ENCODE measurements around the gene AIFM3.
A peak's percentile ranks its signal among the peaks of the same experiment; 100 is the strongest.

Gene AIFM3

GRCh38 chr22:21025266-21025665 lies 58.2 kb downstream of the AIFM3 start:
- Mint-ChIP-seq H3K4me1 (ENCODE audit: low read depth) (peaks cover 13% of the 10 kb centered on the region), H3K36me3 (no peaks in the 10 kb centered on the region), H3K9me3 (ENCODE audit: low read depth) (no peaks in the 10 kb centered on the region), H3K27ac (peak overlapping the region; percentile 73), H3K27me3 (no peaks in the 10 kb centered on the region), H3K4me3 (peak overlapping the region; percentile 33)

GRCh38 chr22:21025763-21026755 lies 59.0 kb downstream of the AIFM3 start:
- H3K27ac Mint-ChIP-seq, result no peak overlapping the region
- no peaks in the 10 kb centered on the region for H3K9me3 Mint-ChIP-seq (ENCODE audit: low read depth)
- H3K4me3 Mint-ChIP-seq, result no peak overlapping the region
- peaks cover 2% of the 10 kb centered on the region for H3K27me3 Mint-ChIP-seq
- peaks cover 13% of the 10 kb centered on the region for H3K4me1 Mint-ChIP-seq (ENCODE audit: low read depth)
- no peaks in the 10 kb centered on the region for H3K36me3 Mint-ChIP-seq

DNA sequence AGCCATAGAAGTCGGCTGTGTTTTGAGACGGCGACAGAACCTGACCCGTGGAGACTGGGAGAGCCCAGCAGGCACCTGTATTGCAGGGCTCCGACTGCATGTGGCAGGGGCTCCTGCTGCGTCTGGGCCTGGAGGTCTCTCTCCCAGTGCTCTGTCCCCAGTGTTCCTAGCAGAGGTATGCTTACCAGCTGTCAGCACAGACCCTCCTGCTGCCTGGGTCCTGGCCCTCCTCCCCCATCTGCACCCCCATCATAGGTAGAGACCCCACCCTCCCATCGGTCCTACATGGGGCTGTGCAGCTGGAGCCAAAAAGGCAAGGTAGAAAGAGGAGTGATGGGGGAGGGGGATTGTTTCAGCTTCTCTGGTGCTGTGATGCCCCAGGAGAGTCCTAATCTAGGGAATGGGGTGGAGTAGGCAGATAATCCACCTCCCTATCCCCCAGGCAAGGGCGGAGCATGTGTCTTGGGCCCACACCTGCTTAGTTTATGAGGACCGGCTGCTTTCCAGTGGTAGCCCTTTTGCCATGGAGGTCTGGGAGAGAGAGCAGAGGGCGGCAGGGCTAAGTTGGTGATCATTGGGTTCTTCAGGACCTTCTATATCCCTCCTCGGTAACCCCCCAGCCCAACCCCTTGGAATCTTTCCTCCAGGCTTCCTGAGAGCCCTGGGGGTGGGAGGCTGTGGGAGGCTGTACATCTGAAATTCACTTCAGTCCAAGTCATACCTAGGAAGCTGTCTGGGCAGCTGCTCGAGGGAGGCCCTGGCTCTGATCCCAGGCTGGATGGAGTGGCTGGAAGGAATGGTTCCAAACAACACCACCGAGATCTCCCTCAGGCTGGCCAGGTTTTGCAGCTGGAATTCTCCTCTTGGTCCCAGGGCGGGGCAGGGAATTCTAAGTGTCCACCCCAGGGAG lies 60.0 kb downstream of the AIFM3 start:
- H3K27me3 Mint-ChIP-seq, result peaks cover 5% of the 10 kb centered on the region

DNA sequence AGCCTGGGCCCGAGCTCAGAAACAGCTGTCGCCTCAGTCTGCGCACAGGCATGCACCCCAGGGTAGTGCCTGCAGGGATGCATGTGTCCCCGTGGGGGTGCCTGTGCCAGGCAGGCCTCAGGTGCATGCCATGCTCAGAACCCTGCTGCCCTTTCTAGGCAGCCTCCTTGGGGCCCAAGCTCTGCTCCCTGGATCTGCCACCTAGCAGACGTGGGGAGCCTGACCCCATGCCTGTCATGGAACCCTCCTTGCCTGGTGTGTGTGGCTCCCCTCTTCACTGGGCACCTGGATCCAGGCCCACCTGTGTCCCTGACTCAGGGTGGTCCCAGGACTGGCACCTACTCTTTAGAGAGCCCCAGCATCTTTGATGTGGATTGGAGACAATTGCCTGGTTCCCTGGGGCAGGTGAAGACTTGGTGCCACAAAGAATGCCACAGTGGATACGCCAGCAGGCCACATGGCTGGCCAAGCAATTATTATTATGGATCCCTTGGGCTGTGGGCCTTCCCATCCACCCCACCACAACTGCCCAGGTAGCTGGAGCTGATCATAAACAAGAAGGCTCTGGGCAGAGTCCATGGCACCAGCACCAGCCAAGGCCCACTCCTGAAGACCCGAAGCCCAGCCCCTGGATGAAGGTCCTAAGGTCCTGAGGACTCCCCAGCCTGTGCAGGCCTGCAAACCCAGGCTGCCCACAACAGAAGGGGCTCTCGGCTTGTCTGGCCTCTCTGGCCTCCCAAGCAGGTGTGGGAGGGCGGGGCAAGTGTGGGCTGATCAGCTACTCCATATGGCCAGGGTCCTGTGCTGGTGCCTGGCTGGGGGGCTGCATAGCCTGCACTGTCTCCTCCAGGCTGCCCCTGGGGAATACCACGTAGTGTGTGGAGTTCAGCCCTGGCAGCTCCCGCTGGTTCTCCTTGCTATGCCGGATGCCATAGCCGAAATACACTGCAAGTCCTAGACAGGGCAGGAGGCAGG lies 61.5 kb downstream of the AIFM3 start:
- Mint-ChIP-seq H3K27me3 (peaks cover 5% of the 10 kb centered on the region), H3K4me3 (no peak overlapping the region), H3K4me1 (ENCODE audit: low read depth) (peaks cover 16% of the 10 kb centered on the region), H3K36me3 (no peaks in the 10 kb centered on the region), H3K27ac (no peak overlapping the region), H3K9me3 (ENCODE audit: low read depth) (no peaks in the 10 kb centered on the region)

More for the DNA sequence above, 60.0 kb downstream of the AIFM3 start:
- no peak overlapping the region for H3K27ac Mint-ChIP-seq
- H3K9me3 Mint-ChIP-seq (ENCODE audit: low read depth), result no peaks in the 10 kb centered on the region
- H3K4me3 Mint-ChIP-seq, result no peak overlapping the region
- no peaks in the 10 kb centered on the region for H3K36me3 Mint-ChIP-seq
- peaks cover 16% of the 10 kb centered on the region for H3K4me1 Mint-ChIP-seq (ENCODE audit: low read depth)

- Mint-ChIP-seq H3K9me3 (ENCODE audit: low read depth) (no peaks in the 10 kb centered on the region), H3K36me3 (no peaks in the 10 kb centered on the region), H3K4me3 (no peak overlapping the region), H3K27ac (no peak overlapping the region), H3K4me1 (ENCODE audit: low read depth) (peaks cover 16% of the 10 kb centered on the region), H3K27me3 (peaks cover 5% of the 10 kb centered on the region)
These were observed 62.5 kb downstream of the AIFM3 start for GRCh38 chr22:21029486-21030025.

DNA sequence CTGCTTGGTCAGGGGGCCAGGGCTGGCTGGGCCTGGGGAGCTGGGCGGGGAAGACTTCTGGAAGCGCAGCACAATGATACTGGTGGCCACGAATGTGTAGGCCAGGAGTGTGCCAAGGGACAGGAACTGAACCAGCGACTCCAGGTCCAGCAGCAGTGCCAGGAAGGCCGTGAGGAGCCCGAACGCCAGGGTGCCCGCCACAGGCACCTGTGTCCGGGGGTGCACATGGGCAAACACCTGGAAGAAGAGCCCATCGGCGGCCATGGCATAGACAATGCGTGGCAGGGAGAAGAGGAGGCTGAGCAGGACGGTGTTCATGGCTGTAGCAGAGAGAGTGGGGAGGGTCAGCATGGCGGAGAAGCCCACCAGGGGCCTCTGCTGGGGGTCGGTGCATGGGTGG lies 63.0 kb downstream of the AIFM3 start:
- no peaks in the 10 kb centered on the region for H3K9me3 Mint-ChIP-seq (ENCODE audit: low read depth)
- peaks cover 13% of the 10 kb centered on the region for H3K4me1 Mint-ChIP-seq (ENCODE audit: low read depth)
- peaks cover 5% of the 10 kb centered on the region for H3K27me3 Mint-ChIP-seq
- no peak overlapping the region for H3K27ac Mint-ChIP-seq
- H3K36me3 Mint-ChIP-seq, result no peaks in the 10 kb centered on the region
- H3K4me3 Mint-ChIP-seq, result peak overlapping the region; percentile 27

All from activated naive CD8-positive, alpha-beta T cell (primary cell).